Measurements from ENCODE around the gene TVP23C. TPM values are rescaled to one million over a fixed set of nuclear protein-coding genes. Genes with fewer than 3 reads are reported as not detected.
A peak's percentile ranks its signal among the peaks of the same experiment; 100 is the strongest.

The TVP23C gene
- total and polyA plus RNA-seq, 9 of the 15 experiments (the other 6 are each of a cell fraction or from before 2014, with no cell fraction given) = 5.7 to 16.8 (median 8.2) TPM

- TF ChIP-seq TRIM25 (IDR thresholded peaks at IDR 0.05; ENCODE audit: borderline replicate concordance) = no peak
- no peak for TF ChIP-seq ZNF384 (IDR thresholded peaks at IDR 0.05; ENCODE audit: low read depth, low read length)
- no peak for TF ChIP-seq ZNF263 (CRISPR knock-in tag; IDR thresholded peaks at IDR 0.05; ENCODE audit: borderline replicate concordance)
Observed at GRCh38 chr17:15490634-15491261, 72.5 kb downstream of the TVP23C start (continued).

GRCh38 chr17:15488557-15488956 is 74.7 kb downstream of the TVP23C start:
- BruUV-seq (replicated peaks) = no TSS peak

More at GRCh38 chr17:15488557-15488956, 74.7 kb downstream of the TVP23C start:
- ATAC-seq (no peak), FAIRE-seq (no peak), DNase-seq (ENCODE audit: extremely low read depth in 1 of 4, low spot score in 3 of 4) (no peak)
- Histone ChIP-seq H4K20me1 (replicated peaks; ENCODE audit: control insufficient read depth, insufficient read depth, low read length) (no peaks in the 10 kb centered on the region), H3K9me3 (replicated peaks; ENCODE audit: control insufficient read depth, insufficient read depth, low read depth, low read length) (no peaks in the 10 kb centered on the region), H3K9ac (ENCODE audit: insufficient read depth in 1 of 2, low read depth in 2 of 2, low read length in 2 of 2) (no peak overlapping the region), H2AFZ (ENCODE audit: low read depth, low read length) (no peak overlapping the region), H3K27me3 (ENCODE audit: control insufficient read depth in 2 of 2, insufficient read depth in 2 of 2, low read length in 2 of 2) (no peaks in the 10 kb centered on the region), H3K36me3 (ENCODE audit: control insufficient read depth, insufficient read depth, low read length) (peaks cover 2% of the 10 kb centered on the region; the same call in 1 of the 3 replicates), H3K4me2 (ENCODE audit: insufficient read depth, low read length) (no peak overlapping the region), H3K9me1 (ENCODE audit: control insufficient read depth, insufficient read depth, low read length) (no peaks in the 10 kb centered on the region), H3K27ac (ENCODE audit: extremely low read depth, low read depth, low read length) (no peak overlapping the region), H3K4me1 (replicated peaks in 1 of 2; ENCODE audit: control insufficient read depth in 2 of 2, insufficient read depth in 2 of 2, low read length in 2 of 2) (peaks cover 15 to 27% of the 10 kb centered on the region in 2 experiments), H3K79me2 (ENCODE audit: control insufficient read depth, insufficient read depth, low read length) (no peaks in the 10 kb centered on the region), H3K4me3 (no peak overlapping the region)
- intact Hi-C loops (cut with micrococcal nuclease) = no loop called here
- 70% methylated on average over 1 of the region's 2 CpGs for WGBS (ENCODE audit: insufficient coverage, low coverage, missing lambda C conversion rate)
- TF ChIP-seq FOXJ3 (CRISPR knock-in tag; IDR thresholded peaks at IDR 0.05) (no peak), ZNF740 (CRISPR knock-in tag; IDR thresholded peaks at IDR 0.05) (no peak), ZNF740 (tag; IDR thresholded peaks at IDR 0.05) (no peak), ATF4 (CRISPR knock-in tag; IDR thresholded peaks at IDR 0.05) (no peak), PBX2 (CRISPR knock-in tag; IDR thresholded peaks at IDR 0.05; ENCODE audit: low read depth) (no peak), PBX2 (tag; conservative IDR thresholded peaks at IDR 0.05; ENCODE audit: low read depth) (peak; percentile 69)
- in situ Hi-C loops (cut with MboI) = no loop called here
- ChIA-PET CTCF (ENCODE audit: low intra/inter-chr PET ratio) (no interaction called here), POLR2A (interaction anchor here (1.1 kb wide), 1 partner anchor 13 kb away, joined by 3 read pairs; no protein-coding TSS in a partner anchor)

Data from K562 (cell line).